Amniotic stem cell (primary cell): ENCODE measurements around the gene CDK13.
A peak's percentile ranks its signal among the peaks of the same experiment; 100 is the strongest.

ENCODE experiments used
- DNase-seq: peaks from one replicate; lab custom pipeline; 2025; lab: John Stamatoyannopoulos, UW

The CDK13 gene

DNA sequence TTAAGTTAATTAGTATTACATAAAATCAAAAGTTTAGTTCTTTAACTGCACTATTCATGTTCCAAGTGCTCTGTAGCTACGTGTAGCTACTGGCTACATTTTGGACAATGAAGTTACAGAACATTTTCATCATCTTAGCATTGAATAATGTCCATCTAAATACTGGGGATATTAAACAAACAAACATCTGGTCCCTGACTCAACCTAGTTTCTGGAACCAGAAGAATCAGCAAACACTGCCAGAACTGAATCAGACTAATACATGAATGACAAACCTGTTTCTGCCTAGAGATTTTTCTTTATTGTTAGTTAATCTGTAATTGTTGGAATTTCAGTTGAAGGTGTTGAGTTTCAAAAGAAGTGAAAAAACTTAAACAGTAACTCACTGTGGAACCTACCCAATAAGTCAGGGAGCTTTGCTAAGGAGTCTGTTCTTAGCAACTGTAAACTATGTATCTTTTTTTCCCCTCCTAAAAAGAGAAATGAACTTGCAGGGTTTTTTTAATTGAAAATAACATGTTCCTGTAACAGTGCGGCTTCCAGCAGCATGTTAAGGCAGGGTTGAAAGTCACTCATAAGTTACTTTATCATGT lies 58.3 kb downstream of the CDK13 start:
- DNase-seq, result peak; percentile 15

DNA sequence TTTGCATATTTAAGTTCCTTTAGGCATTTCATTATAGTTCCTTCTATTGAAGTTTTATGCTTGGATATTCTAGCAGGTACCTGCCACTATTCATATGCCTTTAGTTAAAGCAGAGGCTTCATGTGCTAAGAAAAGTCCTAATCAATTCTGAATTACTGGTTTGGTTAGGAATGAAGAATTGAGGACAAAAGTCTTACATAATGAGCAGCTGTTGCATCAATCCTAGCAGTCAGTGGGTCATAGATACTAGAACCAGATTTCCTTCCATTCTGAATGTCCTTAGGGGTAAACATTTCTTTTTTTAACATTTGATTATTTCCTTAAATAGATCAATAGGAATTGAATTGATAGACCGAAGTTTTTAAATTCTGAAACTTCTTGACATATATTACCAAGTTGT lies 59.2 kb downstream of the CDK13 start:
- no peak for DNase-seq

DNA sequence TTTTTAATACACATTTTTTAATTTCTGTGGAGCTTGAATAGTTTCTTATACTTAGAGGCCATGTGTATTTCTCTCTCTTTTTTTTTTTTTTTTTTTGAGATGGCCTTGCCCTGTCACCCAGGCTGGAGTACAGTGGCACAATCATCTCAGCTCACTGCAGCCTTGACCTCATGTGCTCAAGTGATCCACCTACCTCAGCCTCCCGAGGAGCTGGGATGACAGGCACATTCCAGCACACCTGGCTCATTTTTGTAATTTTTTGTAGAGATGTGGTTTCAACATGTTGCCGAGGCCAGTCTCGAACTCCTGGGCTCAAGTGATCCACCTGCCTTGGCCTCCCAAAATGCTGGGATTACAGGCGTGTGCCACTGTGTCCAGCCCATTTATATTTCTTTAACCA lies 64.3 kb downstream of the CDK13 start:
- no peak for DNase-seq

DNA sequence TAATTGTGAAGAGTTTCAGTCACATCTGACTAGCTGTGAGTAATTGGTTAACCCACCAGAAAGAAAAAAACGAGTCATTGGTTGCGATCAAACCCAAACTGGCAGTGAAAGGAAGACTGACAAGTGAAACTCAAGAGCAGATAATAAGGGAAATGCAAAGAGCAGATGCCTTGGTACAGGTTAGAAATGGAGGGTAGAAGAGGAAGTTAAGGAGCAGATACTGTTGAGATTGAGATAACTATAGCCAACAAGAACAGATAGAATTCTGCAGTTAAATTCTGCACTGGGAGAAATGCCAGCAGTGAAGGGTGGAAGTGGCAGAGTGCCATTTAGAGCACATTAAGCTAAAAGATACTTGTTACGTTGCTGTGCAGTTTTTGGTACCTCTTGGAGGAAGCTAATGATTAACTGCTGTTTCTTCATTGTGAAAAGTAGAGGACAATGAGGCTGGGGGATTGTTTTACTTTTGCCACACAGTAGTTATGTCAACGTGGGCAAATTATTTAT lies 65.8 kb downstream of the CDK13 start:
- DNase-seq, result no peak

DNA sequence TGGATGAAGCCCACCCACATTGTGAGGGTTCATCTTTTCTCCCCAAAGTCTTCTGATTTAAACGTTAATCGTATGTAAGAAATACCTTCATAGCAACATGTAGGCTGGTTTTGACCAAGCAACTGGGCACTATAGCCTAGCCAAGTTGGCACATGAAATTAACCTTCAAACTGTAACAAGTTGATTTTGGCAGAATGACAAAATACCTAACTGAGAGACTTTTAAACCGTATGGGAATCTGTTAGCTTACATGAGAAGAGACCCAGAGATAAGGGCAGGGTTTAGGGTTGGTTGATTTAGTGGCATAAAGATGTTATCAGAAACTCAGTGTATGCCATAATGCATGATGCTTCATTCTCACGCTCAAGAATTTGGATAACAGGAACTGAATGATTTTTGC lies 69.5 kb downstream of the CDK13 start:
- no peak for DNase-seq

DNA sequence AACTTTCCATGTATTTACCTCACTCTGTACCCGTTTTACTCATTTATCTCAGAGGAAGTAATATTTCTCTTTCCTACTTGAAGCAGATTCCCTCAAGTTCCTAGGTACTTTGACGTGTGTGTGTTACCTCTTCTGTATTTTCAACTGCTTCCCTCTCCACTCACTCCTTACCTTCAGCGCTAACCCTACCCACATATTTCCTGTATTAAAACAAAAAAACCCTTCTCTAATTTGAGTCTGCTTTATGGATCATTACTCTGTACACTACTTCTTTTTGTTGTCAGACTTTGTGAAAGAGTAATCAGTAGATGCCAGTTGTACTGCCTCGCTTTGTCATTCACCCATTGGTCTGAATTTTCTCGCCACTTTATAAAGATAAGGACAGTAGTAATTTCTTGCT lies 74.0 kb downstream of the CDK13 start:
- DNase-seq, result no peak

DNA sequence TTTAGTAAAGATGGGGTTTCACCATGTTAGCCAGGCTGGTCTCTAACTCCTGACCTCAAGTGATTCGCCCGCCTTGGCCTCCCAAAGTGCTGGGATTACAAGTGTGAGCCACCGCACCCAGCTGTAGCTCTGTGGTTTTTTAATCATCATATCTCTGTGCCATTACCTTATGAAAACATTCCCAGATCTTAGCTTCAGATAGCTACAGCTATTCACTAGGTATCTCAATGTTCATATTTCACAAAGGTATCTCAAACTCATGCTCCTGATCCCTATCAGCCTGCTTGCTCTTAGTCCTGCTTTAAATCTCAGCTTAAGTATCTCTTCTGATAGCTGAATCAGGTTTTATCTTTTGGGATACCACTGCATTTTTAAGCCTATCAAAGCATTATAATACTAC lies 74.8 kb downstream of the CDK13 start:
- DNase-seq, result no peak

DNA sequence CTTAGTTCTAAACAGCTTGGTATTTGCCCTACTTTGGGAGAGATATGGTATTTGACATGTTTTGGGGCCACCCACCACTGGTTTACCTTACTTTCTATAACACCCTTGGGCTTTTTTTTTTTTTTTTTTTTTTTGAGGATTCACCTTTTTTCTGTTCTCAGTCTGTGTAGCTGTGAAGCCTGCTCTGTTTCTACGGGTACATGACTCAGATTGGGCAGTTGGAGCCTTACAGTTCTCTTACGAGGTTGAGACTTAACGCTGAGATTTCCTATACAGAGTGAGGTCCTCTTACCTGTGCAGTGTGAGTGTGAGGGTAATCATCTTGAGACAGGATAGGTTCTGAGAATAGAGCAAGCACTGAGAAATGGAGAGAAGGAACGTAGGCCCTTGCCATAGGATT lies 77.5 kb downstream of the CDK13 start:
- DNase-seq, result no peak

DNA sequence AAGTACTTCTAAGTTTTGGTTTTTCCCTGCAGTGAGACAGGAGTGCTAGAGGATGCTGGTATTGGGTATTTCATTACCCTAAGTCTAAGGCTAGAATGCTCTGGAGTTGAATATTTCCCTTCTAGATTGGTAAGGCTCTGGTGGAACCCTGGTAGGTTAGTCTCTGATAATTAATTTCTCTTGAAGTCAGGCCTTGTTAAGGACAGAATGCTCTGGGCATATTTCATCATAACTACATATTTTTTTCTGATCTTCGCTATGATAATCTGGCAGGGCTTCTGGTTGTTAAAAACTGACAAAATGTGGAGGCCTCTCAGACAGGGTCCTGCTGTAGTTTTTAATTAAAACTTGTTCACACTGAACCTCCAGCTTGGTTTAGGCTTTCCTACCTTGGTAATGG lies 83.8 kb downstream of the CDK13 start:
- no peak for DNase-seq

DNA sequence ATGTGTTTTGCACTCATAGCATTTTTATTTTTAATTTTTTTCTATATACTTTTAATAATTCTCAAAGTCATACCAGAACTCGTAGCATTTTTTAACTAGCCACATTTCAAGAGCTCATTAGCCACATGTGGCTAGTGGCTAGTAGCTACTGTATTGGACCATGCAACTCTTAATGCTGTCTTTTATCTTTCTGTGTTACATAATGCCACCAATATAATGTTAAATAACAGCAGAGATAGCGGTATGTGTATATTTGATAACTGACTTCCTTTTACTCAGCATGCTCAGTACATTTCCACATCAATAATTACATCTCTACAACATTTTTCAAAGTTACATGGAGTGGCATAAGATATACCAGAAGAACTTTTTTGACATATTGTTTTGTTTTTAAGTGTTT lies 91.4 kb downstream of the CDK13 start:
- no peak for DNase-seq

DNA sequence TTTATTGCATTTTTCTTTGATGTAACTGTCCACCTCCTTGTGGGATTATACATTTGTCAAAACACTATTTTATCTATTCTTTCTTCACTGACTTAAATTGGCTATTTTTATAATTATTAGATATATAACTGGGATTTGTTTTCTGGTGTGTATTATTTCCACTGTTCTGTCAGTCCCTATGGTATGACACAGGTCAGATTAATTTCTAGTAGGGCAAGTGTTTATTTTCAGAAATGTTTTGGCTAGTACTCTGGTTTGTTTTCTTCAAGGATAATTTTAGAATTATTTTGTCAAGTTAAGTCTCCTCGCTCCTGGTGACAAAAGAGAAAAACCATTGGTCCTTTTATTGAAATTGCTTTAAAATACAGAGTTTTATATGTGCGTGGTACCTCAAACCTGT lies 93.1 kb downstream of the CDK13 start:
- DNase-seq, result no peak

DNA sequence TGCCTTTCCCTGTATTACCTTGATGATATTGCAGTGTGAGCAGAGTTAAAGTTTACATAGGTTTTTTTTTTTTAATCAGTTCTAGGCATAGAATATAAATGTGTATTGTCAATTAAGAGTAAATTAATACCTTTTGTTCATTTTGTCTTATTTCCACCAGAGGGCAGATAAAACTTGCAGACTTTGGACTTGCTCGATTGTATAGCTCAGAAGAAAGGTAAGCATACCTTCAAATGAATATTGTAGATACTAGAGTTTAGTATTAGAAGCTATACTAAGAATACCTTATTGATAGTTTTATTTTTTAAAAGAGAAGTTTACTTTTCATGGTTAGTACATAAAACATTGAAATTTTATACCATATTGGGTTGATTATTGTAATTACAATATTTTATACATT lies 97.6 kb downstream of the CDK13 start:
- DNase-seq, result no peak

DNA sequence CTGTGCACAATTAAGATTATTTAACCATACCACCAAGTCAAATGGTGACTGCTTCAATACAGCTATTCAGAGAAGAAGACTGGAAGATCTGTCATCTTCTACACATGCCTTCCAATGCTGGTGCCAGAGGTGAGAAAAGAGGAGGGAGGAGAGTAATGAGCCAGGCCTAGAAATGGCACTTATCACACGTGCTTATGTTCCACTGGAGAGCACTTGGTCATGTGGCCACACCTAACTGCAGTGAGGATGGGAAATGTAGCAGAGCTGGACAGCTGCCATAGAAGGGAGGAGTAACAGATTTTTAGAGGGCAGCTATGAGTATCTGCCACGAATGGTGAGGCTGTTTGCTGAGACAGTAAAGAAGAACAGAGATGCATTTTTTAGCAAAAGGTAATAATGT lies 107.2 kb downstream of the CDK13 start:
- DNase-seq, result no peak

DNA sequence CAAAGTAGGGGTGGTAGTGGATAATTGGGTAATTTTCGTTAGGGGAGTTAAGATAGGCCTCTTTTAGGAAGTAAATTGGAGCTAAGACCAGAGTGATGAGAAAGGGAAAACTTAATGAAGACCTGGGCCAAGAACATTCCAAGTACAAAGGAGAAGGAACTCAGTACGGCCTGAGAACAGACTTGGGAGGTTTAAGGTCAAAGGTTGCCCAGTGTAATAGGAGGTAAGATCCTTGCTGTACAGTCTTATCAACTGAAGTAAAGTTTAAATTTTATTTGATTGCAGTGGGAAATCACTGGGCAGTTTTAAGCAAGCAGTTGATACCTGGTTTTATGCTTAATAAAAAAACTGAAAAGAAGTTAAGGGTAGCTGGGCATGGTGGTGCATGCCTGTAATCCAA lies 108.0 kb downstream of the CDK13 start:
- no peak for DNase-seq

DNA sequence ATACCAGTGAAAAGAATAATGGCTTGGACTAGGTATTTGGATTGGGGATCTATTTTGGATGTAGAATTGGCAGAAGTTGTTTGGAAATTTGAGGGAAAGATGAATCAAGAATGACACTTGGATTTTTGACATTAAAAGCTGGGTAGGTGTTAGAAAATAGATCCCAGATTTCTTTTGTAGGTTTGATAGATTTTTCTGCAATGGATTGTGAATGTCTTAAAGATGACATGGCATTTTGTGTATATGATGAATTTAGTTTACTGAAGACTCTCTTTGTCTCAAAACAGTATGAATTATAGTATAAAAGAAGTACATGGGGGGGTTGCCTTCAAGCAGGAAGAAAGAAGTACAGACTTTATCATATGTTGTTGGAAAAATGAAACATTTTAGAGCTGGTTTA lies 108.6 kb downstream of the CDK13 start:
- DNase-seq, result no peak

DNA sequence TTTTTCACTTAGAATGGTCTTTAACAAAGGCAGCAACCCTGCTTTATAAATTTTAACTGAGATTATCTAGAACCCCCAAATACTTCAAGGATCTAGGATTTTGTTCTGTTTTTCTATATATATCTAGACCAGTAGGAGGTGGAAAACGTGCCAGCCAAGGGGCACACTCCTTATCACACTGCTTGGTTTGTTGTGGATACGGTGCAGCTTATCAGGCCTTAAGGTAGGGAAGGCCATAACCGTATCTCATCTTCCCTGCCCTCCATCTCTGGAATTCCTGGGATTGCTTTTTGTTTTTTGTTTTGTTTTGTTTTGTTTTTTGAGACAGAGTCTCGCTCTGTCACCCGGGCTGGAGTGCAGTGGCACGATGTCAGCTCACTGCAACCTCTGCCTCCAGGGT lies 109.0 kb downstream of the CDK13 start:
- DNase-seq, result no peak

DNA sequence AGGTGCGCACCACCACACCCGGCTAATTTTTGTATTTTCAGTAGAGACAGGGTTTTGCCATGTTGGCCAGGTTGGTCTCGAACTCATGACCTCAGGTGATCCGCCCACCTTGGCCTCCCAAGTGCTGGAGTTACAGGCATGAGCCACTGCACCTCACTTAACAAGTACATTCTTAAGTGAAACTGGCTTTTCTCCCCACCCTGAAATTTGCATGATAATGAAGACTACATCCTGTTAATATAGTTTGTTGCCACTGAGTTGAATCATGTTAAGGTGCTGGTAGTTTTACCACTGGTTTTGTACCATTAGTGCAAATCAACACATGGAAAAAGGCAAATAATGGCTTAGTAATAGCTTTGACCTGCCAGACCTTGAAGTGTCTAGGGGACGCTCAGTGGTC lies 122.2 kb downstream of the CDK13 start:
- no peak for DNase-seq

DNA sequence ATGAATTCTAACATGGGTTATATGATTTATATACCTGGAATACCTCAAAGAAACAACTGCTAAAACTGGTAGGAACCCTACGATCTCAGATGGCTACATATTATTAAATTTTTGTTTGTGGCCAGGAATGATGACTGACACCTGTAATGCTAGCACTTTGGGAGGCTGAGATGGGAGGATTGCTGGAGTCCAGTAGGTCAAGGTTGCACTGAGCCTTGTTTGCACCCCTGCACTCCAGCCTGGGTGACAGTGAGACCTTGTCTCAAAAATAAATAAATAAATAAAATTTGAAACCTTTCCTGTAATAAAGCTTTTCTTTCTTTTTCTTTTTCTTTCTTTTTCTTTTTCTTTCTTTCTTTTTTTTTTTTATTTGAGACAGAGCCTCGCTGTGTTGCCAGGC lies 123.2 kb downstream of the CDK13 start:
- DNase-seq, result no peak

DNA sequence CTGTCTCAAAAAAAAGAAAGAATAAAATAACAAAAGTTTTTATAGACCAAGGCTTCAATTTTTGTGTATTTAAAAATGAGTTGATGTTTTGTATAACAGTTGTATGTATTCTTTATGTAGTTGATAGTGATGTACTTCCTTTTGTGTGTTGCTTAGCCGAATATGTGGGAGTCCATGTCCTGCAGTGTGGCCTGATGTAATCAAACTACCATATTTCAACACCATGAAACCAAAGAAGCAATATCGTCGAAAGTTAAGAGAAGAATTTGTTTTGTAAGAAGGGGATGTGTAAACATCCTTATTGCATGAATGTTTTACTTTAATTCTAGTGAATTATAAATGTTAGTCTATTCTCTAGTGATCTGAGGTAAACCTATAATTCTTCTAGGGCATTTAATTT lies 127.8 kb downstream of the CDK13 start:
- no peak for DNase-seq

DNA sequence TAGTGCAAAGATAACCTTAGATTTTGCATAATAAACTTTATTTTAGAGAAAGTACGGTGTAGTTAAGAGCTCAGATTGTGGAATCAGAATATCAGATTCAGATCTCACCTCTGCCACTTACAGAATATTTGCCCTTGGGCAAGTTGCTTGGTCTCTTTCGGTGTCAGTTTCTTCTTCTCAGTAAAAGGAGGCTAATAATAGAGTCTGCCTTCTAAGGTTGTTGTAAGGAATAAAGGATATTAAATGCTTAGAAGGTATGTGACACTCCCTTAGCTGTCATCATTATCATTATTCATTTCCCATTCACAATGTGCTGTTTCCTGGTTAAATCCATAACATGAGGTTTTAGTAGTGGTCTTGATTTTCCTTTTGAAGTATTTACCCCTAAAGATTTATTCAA lies 142.1 kb downstream of the CDK13 start:
- no peak for DNase-seq

DNA sequence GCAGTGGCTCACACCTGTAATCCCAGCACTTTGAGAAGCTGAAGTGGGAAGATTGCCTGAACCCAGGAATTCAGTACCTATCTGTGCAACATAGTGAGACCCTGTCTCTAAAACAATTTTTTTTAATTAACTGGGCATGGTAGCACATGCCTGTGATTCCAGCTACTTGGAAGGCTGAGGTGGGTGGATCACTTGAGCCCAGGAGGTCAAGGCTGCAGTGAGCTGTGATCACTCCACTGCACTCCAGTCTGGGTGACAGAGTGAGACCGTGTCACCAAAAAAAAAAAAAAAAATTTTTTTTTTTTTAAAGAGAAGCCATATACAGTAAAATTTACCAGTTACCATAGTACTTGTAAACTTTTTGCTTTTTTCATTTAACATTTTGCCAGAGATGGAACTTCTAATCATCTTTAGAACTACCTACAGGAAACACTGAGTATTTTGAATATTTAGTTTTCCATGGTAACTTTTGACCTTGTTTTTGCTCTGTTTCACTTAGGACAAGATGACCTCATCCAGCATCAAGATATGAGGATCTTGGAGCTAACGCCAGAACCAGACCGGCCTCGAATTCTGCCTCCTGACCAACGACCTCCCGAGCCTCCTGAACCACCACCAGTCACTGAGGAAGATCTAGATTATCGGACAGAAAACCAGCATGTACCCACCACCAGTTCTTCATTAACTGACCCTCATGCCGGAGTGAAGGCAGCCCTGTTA lies 143.7 kb downstream of the CDK13 start:
- DNase-seq, result no peak

DNA sequence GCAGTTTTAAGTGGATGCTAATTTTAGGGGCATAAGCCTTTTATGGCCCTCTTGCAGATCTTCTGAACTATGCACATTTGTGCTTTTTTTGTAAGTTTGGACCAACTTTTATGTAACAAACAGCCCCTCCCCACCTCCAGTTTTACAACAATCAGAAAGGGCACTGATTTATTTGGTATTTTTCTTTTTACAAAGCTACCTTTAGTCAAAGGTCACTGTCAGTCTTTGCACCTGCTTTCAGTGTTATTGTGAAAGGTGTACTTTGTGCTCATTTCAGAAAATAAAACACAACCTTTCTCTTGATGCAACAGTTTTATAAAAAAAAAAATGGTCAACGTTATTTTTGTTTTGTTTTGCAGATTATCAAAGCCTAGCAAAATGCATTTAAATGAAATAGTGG lies 145.2 kb downstream of the CDK13 start:
- no peak for DNase-seq

DNA sequence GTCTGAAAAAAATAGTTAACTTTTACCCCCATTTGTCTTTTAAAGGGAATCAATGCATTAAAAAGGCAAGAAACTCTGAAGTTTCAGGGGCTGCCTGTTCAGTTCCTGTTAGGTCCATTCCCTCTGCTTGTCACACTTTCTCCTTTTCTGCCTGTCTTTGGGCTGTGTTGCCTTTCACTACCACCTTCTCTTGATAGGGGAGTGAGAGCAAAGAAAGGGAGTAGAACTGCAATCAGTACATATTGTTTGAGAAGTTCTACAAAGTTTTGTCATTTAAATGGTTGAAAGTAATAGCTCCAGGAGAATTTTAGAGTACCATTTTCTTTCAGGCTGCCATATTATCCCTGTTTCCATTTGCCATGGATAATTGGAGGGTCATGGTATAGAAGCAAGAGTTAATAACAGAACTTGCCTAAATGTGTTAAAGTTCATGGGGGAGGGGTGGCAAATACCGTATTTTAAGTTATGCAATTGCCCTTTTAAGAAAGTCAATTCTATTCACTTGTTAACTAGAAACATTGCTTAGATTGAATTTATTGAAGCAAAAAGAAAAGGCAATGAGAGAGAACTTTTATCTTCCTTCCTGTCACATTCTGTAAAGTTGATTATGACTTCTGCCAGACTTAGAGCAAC lies 145.8 kb downstream of the CDK13 start:
- DNase-seq, result no peak

DNA sequence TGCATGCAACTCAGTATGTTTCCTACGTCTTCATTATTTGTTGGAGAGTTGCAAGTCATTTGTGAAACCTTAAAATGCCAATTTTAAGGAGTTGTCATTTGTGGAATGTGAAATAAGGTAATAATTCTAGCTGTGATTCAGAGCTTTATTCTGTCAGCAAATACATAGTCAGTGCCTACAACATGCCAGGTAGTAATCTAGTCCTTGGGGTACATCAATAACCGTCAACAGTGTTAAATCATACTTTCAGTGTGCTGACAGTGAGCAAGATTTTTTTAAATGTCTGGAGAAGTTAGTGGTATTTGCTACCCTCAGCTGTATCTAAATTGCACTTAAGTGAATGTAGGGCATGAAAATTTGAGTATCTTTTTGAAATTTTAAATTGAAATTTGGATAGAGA lies 147.7 kb downstream of the CDK13 start:
- DNase-seq, result no peak
